Limb (tissue), 2 donors: Measurements from ENCODE around the gene CFAP300.

ENCODE experiments used
- DNase-seq, 2 donors: peaks; one replicate each; pipeline ENCODE4 v3.0.0-alpha.2; 2016; ENCODE audit errors: extremely low spot score in 2 of 2

Gene CFAP300

DNA sequence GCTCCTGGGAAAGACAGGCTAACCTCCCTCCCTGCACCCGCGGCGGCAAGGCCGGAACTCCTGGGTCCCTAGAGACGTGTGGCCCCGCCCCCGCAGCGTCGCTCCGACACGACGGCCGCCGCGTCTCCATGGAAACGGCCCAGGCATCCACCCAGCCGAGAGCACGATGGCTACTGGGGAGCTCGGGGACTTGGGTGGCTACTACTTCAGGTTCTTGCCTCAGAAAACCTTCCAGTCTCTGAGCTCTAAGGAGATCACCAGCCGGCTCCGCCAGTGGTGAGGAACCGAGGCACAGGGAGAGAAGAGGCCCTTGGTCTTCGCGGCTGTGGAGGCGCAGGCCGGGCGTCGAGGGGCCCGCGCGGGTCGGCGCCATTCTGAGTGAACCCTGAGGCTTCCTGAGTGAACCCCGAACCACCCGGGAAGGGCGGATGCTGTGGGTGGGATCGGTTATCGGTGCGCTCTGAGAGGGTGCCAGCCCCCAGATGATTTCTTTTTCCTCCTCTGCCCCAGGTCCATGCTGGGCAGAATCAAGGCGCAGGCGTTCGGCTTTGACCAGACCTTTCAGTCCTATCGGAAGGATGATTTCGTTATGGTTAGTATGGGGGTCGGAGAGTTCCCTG lies at the start of gene CFAP300:
TSS of gene CFAP300 (plus strand) at position 133 of the 620 bp plus-strand sequence. CDS start at position 167, 34 bp downstream.
- peak; percentile 79 to 91 for DNase-seq

DNA sequence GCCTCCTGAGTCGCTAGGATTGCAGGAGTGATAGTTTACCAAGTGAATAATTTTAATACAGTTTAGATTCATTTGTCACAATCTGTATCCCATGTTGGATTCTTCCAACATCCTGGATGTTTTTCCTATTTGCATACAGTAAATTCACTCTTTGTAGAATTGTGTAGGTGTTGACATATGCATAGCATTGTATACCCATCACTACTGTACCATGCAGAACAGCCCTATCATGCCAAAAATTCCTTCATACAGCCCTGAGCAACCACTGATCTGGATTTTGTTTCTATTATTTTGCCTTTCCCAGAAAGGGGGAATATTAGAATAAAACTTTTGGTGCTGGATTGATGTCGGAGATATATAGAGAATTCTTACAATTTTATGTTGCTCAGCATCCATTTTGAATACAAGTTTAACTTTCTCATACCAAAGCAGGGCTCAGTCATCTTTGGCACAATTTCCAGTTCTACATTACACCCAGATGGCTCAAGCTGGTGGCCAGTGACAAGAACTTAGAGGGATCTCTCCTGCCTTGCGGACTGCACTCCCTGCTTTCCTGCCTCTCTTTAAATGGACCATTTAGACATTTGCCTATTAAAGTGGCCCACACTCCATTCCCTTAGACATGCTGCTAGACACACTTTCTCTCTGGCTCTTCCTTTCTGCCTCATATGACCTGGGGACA lies 45.4 kb upstream of the CFAP300 start:
- DNase-seq: no peak

DNA sequence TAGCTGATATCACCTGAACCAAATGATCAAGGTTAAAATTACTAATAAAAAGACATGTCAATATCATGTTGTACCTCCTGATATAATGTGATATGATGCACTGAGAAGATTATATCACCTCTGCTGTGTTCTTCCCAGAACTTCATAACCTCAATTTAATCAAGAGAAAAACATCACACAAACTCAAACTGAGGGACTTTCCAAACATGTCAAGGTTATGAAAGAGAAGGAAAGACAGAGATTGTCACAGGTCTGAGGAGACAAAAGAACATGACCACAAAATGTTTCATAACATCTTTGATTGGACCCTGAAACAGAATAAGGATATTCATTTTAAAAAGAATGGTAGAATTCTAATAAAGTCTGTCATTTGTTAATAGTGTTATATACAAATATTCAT lies 43.0 kb upstream of the CFAP300 start:
- DNase-seq: no peak

DNA sequence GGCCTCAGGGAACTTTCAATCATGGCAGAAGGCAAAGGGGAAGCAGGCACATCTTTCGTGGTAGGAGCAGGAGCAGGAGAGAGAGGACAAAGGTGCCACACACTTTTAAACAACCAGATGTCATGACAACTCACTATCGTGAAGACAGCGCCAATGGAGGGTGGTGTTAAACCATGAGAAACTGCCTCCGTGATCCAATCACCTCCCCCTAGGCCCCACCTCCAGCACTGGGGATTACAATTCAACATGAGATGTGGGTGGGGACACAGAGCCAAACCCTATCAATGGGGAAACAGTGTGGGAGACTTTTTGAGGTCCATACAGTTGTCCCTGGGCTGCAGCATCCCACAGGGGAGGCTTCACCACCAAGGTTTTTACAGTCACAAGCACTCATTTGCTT lies 41.9 kb upstream of the CFAP300 start:
- DNase-seq: no peak

DNA sequence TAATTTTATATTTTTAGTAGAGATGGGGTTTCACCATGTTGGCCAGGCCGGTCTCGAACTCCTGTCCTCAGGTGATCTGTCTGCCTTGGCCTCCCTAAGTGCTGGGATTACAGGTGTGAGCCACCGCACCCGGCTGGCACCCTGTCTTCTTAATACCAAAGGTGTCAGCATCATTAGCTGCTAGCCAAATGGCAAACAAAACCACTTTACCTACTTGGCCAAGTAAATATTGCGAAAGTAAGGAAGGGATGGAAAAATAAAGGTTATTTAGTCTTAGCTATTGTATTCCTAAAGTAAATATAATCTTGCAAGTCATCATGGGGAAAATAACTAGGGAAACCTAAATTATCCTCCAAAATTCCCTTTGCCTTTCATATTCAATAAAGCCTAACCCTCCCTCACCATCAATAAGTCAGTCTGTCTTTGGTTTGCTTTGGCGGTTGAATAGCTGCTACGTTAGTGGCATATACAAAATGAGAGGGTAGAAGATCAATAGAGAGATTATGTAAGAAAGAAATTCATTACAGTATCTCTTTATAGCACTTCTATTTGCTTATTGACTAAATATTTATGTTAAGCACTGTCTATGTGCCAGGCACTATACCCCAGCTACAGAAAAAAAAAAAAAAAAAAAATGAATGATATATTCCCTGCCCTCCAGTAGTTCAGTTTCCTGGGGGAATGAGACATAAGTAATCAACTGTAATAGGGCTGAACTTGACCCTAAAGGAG lies 40.2 kb upstream of the CFAP300 start:
- DNase-seq: no peak

DNA sequence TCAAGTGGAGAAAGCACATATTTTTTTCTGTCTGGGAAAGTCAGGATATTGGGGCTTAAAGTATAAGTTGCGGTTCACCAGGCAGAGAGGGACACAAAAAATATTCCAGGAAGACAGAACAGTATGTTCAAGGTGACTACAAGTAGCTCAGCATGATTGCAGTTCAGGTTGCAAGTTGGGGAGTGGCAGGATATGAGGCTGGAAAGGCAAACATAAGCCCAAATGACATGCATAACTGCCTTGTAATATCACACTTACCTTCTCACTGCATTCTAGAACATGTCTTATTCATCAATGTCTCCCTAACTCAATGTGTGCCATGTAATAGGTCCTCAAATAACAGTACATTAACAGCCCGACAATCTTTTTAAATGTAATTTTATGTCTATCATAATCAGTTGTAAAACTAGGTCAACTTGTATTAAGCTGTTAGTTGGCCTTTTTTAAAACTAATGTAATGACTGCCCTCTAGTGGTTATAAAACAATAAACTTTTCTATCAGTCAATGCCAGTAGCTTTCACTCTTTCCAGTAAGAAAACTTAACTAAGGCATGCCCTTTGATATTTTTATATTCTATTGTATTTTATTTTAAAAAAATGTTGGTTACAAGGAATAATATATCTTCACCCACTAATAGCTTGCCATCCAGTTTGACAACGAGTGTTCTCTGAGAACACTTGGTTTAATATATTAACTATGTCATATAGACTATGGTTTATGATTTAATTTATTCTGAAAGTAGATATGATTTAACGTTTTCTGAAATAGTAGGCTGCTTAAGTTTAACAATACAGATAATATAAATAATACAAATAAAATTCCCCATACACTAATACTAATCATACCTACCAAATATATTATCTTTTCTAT lies 39.4 kb upstream of the CFAP300 start:
- peak in 1 of 2 donors; percentile 85 for DNase-seq

DNA sequence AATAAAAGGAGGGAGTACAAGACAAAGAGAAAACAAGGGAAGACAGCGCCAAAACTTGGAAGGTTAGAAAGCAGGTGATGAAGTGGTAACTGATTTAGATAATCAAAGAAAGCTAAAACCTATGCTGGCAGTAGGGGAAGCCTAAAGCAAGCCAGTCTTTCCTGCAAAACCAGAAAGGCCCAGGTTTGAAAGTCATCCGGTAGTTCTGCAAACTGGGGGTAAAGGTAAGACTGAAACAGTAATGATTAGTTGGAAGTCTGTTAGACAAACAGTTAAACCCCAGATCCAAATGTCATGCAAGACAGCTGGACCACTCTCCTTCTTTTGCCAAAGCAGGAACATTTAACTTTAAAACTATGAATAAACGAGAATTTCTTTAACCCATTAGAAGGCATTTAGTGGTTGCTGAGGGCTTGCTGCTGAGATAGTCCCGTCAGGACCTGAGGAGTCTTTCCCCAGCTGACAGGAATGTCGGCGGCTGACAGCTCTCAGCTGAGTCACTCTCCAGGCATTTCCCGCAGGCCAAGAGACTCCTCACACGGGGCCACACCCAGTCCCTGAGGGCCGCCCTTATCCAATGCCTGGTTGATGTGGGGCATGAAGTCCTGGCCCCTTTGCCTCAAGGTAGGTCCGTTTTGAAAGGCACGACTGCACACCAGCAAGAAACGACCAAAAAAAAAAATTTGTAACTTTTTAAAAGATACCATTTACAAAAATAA lies 36.3 kb upstream of the CFAP300 start:
- DNase-seq: peak; percentile 36 to 57

DNA sequence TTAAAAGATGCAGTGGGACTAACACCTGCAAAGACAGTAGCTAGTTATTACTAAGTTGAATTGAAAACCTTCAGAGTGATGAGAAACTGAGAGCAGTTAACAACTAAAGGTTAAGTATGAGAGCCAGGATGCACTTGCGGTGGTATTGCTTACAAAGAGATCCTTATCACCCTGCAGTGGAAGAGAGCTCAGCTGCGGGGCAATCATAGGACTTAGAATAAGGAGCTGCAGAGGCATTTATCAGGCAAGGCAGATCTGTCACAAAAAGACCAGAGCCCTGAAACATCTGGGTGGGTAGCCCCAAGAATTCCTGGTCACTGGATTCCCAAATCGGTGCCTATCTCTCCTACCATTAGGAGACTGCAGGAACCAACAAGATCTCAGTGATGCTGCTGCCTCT lies 34.3 kb upstream of the CFAP300 start:
- DNase-seq: no peak

DNA sequence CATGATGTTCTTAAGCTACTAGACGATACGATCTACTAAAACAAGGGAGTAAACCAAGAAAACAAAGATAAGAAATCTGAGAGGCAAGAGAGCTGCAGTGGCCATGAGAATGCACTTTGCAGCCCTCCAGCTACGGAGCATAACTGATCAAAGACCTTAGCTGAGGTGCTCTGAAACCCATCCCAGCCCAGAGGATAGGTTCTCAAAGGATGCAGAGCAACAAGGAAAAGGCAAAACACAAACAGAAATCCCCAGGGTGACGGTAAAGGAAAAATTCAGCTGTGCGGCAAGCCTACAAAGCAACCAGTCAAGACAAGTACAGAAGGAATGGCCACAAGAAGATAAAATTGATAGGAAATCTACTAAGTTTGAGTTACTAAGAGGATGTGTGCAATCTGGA lies 32.5 kb upstream of the CFAP300 start:
- DNase-seq: no peak

DNA sequence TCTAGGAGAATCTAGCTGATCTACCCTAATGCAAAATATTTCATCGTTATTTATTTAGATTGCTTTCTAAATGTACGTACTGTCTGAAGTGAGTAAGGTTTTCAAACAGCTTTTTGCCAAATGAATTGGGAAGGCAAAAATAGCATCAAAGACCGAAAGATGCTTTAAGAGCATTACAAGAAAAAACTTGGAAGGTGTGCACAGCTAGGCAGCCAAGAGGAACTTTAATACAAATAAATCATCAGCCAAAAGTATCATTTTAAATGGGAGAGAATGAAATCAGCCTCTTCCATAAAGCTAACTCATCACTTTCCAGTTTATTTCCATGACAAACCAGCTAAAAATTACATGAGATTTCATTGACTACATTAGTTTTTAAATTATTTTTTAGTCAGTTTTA lies 30.2 kb upstream of the CFAP300 start:
- DNase-seq: no peak

DNA sequence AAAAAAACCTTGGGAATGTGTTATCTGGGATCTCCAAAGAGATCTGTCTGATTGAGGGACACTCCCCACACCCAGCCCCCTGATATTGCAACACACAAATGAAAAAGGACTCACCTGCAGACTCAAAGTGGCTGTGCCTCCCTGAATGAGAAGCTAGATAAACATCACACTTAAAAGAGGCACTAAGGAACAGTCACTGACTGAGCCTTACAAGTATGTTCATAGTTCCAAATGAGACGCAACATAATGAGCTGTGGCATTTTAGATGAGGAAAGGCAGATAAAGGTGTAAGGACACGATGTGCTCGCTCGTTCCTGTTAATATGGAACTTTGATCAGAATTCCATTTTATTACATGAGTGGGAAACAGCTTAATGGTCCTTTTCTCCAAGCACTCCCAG lies 21.0 kb upstream of the CFAP300 start:
- DNase-seq: no peak

DNA sequence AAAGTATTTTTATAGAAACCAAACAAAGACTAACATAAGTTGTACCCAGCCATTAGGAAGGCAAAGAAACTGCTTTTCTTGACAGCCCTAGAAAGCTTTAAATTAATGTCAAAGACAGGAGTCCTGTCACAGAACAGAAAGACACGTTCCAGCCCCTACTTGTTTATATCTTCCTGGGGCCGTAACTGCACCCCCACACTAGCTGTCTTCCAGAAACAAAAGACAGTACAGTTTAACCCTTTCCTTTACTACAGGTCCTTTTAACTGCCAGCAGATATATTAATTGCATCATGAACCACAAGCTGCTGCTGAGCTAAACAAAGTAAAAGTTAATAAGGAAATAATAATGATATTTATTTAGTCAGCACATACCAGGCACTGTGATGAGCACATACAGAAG lies 20.3 kb upstream of the CFAP300 start:
- no peak for DNase-seq

DNA sequence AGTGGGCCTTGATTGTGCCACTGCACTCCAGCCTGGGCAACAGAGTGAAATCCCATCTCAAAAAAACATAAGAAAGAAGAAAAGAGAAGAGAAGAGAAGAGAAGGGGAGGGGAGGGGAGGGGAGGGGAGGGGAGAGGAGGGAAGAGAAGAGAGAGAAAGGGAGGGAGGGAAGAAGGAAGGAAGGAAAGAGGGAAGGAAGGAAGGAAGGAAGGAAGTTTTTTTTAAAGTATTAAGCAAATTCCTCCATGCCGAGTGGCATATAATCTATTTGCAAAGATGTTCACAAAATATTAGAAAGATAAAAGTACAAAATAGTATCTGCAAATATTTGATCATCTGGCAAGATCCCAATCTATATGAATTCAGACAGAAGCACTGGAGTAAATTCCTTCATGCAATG lies 10.5 kb upstream of the CFAP300 start:
- DNase-seq: no peak

DNA sequence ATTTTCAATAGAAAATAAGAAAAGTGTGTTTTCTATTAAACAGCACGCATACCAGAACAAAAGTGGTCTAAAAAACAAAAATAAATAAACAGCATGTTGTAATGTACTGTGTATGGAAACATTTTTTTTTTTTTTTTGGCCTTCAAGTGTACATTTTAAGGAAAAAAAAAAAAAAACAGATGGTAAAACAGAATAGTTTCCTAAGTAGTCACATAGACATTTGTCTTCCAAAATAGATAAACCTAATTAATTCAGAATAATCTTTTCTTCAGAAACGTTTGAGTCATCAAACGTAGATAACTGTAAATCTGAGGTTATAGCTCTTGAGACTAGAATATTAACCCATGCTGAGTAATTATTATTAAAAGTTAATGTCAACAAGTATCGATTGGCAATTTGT lies 396 bp upstream of the CFAP300 start:
- no peak for DNase-seq

DNA sequence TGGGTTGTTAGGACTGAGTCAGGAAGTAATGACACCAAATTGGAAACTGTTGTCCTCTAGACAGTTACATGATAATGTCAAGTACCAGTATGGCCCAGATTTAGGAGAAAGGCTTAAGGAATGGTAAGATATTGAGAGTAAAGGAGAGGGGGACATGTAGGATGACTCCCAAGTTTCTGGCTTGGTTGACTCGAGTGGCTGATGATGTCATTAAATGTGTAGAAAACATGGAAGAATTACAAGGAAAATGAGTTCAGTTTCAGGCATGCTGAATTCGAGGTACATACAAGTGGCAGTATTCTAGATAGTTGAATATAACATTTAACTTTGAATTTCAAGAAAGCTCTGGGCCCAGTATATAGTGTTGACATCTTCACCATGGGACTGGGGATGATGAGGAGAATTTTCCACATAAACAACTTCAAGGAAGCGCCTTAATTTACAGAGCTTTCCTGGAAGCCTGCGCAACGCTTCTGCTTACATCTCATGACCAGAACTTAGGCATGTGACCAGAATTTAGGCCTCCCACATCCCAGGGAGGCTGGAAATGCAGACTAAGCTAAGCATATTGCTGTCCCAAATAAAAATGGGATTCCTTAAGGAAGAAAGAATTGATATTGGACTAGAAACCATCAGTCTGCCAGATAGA lies 3.8 kb downstream of the CFAP300 start:
- DNase-seq: no peak

DNA sequence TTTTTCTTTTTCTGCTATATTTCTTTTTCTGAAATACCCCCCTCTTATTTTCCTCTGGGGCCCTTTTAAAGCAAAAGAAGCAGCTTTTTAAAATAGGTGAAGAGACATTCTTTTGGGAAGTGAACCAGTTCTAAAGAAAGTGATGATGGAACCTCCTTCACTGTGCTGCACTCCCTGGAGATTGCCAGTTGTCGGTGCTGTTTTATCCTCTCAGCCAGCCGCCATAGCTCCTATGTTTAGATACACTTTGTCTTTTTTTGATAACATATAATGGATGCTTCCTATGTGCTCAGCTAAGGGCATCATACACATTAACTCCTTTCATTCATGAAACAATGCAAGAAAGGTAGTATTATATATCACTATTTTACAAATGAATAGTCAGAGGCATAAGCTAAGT lies 14.0 kb downstream of the CFAP300 start:
- DNase-seq: no peak

DNA sequence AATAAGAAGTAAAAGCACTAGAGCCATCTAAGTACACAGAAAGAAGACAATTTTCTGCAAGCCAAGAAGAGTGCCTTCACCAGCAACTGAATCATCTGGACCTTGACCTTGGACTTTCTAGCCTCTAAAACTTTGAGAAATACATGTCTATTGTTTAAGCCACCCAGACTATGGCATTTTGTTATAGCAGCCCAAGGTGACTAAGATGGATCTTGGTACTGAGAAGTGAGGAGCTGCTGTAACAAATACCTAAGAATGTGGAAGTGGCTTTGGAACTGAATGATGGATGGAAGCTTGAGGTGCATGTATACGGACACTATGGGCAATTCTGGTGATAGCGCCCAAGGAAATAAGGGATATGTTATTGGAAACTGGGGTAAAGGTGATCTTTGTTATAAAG lies 14.9 kb downstream of the CFAP300 start:
- DNase-seq: no peak

DNA sequence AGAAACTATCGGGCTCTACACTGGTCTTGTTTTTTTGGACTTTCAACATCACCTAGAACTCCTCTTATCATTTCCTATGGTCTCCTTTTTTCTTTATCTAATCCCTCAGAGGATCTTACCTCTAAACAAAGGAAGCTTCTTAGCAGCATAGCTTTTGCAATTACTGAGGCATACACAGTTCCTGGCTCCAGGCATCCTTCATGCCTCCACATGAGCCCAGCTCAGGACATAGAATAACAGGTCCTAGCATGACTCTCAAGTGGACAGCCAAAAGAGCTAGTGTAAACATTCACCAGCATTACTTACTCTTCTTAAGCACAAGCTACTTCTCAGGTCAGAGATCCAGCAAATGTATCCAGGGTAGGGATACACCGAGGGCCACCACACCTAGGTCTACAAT lies 17.1 kb downstream of the CFAP300 start:
- no peak for DNase-seq

DNA sequence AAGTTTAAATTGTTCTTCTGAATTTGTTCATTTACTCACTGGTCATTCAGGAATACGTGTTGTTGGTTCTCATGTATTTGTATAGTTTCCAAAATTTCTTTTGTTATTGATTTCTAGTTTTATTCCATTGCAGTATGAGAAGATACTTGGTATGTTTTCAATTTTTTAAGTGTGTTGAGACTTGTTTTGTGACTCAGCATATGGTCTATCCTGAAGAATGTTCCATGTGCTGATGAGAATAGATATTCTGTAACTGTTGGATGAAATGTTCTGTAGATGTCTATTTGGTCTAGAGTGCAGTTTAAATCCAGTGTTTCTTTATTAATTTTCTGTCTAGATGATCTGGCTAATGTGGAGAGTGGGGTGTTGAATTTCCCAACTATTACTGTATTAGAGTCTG lies 23.5 kb downstream of the CFAP300 start:
- no peak for DNase-seq
